ENCODE results near the gene HS3ST5. TPM values are rescaled to one million over a fixed set of nuclear protein-coding genes. Genes with fewer than 3 reads are reported as not detected.

The HS3ST5 gene
- not detected in 2 replicates for total RNA-seq

GRCh38 chr6:114342826-114343781 lies at the start of gene HS3ST5:
Gene HS3ST5 (minus strand): TSS chr6:114343023. CDS start chr6:114062845, 280,178 bp downstream.

Measured in cardiac ventricle fibroblast (primary cell).